22Rv1 (cell line): Measurements from ENCODE around the gene WWTR1.

Source experiments
- H3K27ac ChIP-seq: fragments of 450-650 bp; 2 replicates; pipeline ENCODE4 v1.5.1; 2017
- CTCF ChIP-seq: fragments of 450-650 bp; IDR thresholded peaks from 2 replicates; pipeline ENCODE4 v1.5.1; 2017; ENCODE audit warnings: mild to moderate bottlenecking
- ZFX ChIP-seq: fragments of 450-650 bp; IDR thresholded peaks from 2 replicates; pipeline ENCODE4 v1.6.1; 2017; ENCODE audit warnings: antibody characterized with exemption, borderline replicate concordance

The WWTR1 gene

GRCh38 chr3:149646181-149646766 is 11.6 kb downstream of the WWTR1 start:
- H3K27ac ChIP-seq, result no peak overlapping the region
- TF ChIP-seq ZFX, result no peak
- no peak for TF ChIP-seq CTCF

GRCh38 chr3:149643963-149644362 is 13.9 kb downstream of the WWTR1 start:
- TF ChIP-seq ZFX (no peak), CTCF (no peak)
- H3K27ac ChIP-seq, result no peak overlapping the region

GRCh38 chr3:149643482-149643798 is 14.4 kb downstream of the WWTR1 start:
- no peak overlapping the region for H3K27ac ChIP-seq
- no peak for TF ChIP-seq CTCF
- no peak for TF ChIP-seq ZFX

GRCh38 chr3:149640976-149641728 is 16.7 kb downstream of the WWTR1 start:
- TF ChIP-seq ZFX, result no peak
- no peak for TF ChIP-seq CTCF
- H3K27ac ChIP-seq, result no peak overlapping the region

GRCh38 chr3:149639093-149639486 is 18.7 kb downstream of the WWTR1 start:
- H3K27ac ChIP-seq, result no peak overlapping the region
- TF ChIP-seq ZFX, result no peak
- TF ChIP-seq CTCF, result no peak

GRCh38 chr3:149638228-149639092 is 19.4 kb downstream of the WWTR1 start:
- H3K27ac ChIP-seq, result no peak overlapping the region
- TF ChIP-seq ZFX, result no peak
- no peak for TF ChIP-seq CTCF

- no peak overlapping the region for H3K27ac ChIP-seq
- no peak for TF ChIP-seq ZFX
- TF ChIP-seq CTCF, result no peak
Observed at GRCh38 chr3:149635396-149635795, 22.4 kb downstream of the WWTR1 start.
